ENCODE measurements around the gene GIMAP8.
"Not testable (repeated sequence)": the region's sequence is repeated elsewhere in the genome, so short reads cannot be mapped to it uniquely, and the experiment has no call there.

GIMAP8 gene

GRCh38 chr7:150471886-150472285 lies 21.5 kb downstream of the GIMAP8 start:
- DNase-seq = no peak

- no peak for DNase-seq
Measured at GRCh38 chr7:150473902-150474301, 23.5 kb downstream of the GIMAP8 start.

- no peak for DNase-seq
Measured at GRCh38 chr7:150476285-150476684, 25.9 kb downstream of the GIMAP8 start.

- DNase-seq = no peak
Measured at GRCh38 chr7:150476819-150477631, 26.6 kb downstream of the GIMAP8 start.

- DNase-seq = no peak
Measured at GRCh38 chr7:150479023-150479716, 28.7 kb downstream of the GIMAP8 start.

- DNase-seq = no peak
Measured at GRCh38 chr7:150481186-150481920, 30.9 kb downstream of the GIMAP8 start.

- DNase-seq = no peak
Measured at GRCh38 chr7:150481922-150482321, 31.5 kb downstream of the GIMAP8 start.

GRCh38 chr7:150483514-150483913 lies 33.1 kb downstream of the GIMAP8 start:
- DNase-seq = peak; percentile 52

GRCh38 chr7:150484071-150484470 lies 33.6 kb downstream of the GIMAP8 start:
- DNase-seq = not testable (repeated sequence)

GRCh38 chr7:150487625-150488024 lies 37.2 kb downstream of the GIMAP8 start:
- no peak for DNase-seq

GRCh38 chr7:150489782-150490181 lies 39.4 kb downstream of the GIMAP8 start:
- peak; percentile 99 for DNase-seq

GRCh38 chr7:150493442-150493841 lies 43.0 kb downstream of the GIMAP8 start:
- DNase-seq = not testable (repeated sequence)

- no peak for DNase-seq
Measured at GRCh38 chr7:150502519-150502918, 52.1 kb downstream of the GIMAP8 start.

- DNase-seq = no peak
Measured at GRCh38 chr7:150503155-150503554, 52.7 kb downstream of the GIMAP8 start.

GRCh38 chr7:150503581-150503980 lies 53.2 kb downstream of the GIMAP8 start:
- no peak for DNase-seq

GRCh38 chr7:150507947-150508602 lies 57.6 kb downstream of the GIMAP8 start:
- no peak for DNase-seq

GRCh38 chr7:150511048-150511447 lies 60.6 kb downstream of the GIMAP8 start:
- no peak for DNase-seq

GRCh38 chr7:150513758-150514157 lies 63.3 kb downstream of the GIMAP8 start:
- DNase-seq = no peak

GRCh38 chr7:150514748-150515222 lies 64.4 kb downstream of the GIMAP8 start, which contains the start of gene GIMAP7:
Gene GIMAP7, plus strand, starts transcription at chr7:150514872. Its CDS starts 5,103 bp downstream, at chr7:150519975.
- DNase-seq = no peak

GRCh38 chr7:150515248-150516147 lies 65.1 kb downstream of the GIMAP8 start:
- DNase-seq = no peak

GRCh38 chr7:150516956-150517745 lies 66.7 kb downstream of the GIMAP8 start:
- DNase-seq = no peak
